GM21515 (cell line): Measurements from ENCODE around the gene SCYGR8.
"Not testable (repeated sequence)": the region's sequence is repeated elsewhere in the genome, so short reads cannot be mapped to it uniquely, and the experiment has no call there.

Source experiments
- ATAC-seq: cut with Tn5 transposase; IDR thresholded peaks from one replicate; pipeline ENCODE4 v1.9.1; 2021; ENCODE audit not compliant: unreplicated experiment

SCYGR8 gene

GRCh38 chr2:227745594-227745993 lies at the start of gene SCYGR8:
Gene SCYGR8, plus strand, starts transcription at chr2:227745894. Its CDS starts 0 bp downstream, at chr2:227745894.
- no peak for ATAC-seq

- no peak for ATAC-seq
These were observed 48.6 kb upstream of the SCYGR8 start for GRCh38 chr2:227696990-227697679.

- no peak for ATAC-seq
These were observed 44.1 kb upstream of the SCYGR8 start for GRCh38 chr2:227701556-227701955.

- no peak for ATAC-seq
These were observed 42.4 kb upstream of the SCYGR8 start for GRCh38 chr2:227703280-227703732.

GRCh38 chr2:227703961-227704360 lies 41.7 kb upstream of the SCYGR8 start:
- ATAC-seq = no peak

GRCh38 chr2:227706859-227707258 lies 38.8 kb upstream of the SCYGR8 start:
- ATAC-seq = no peak

GRCh38 chr2:227707390-227707789 lies 38.3 kb upstream of the SCYGR8 start:
- ATAC-seq = no peak

- no peak for ATAC-seq
These were observed 34.7 kb upstream of the SCYGR8 start for GRCh38 chr2:227710986-227711385.

- no peak for ATAC-seq
These were observed 32.4 kb upstream of the SCYGR8 start for GRCh38 chr2:227713291-227713690.

GRCh38 chr2:227716501-227716900 lies 29.2 kb upstream of the SCYGR8 start:
- no peak for ATAC-seq

- ATAC-seq = no peak
These were observed 27.8 kb upstream of the SCYGR8 start, which contains the start of gene SLC19A3 for GRCh38 chr2:227717687-227718567. Gene SLC19A3, minus strand, starts transcription at chr2:227718028. Its CDS starts 15,710 bp downstream, at chr2:227702318.

GRCh38 chr2:227719641-227720040 lies 26.1 kb upstream of the SCYGR8 start:
- ATAC-seq = no peak

GRCh38 chr2:227720680-227721079 lies 25.0 kb upstream of the SCYGR8 start:
- no peak for ATAC-seq

- not testable (repeated sequence) for ATAC-seq
These were observed 22.9 kb upstream of the SCYGR8 start for GRCh38 chr2:227722821-227723220.

GRCh38 chr2:227724394-227725039 lies 21.2 kb upstream of the SCYGR8 start, which contains the start of gene SCYGR6:
Gene SCYGR6, minus strand, starts transcription at chr2:227724757. Its CDS starts 0 bp downstream, at chr2:227724757.
- no peak for ATAC-seq

- no peak for ATAC-seq
These were observed 17.7 kb upstream of the SCYGR8 start, which contains the start of gene SCYGR7 for GRCh38 chr2:227728035-227728434. Gene SCYGR7, plus strand, starts transcription at chr2:227728335. Its CDS starts 0 bp downstream, at chr2:227728335.

- no peak for ATAC-seq
These were observed 6.3 kb upstream of the SCYGR8 start for GRCh38 chr2:227739351-227739750.

- ATAC-seq = not testable (repeated sequence)
These were observed 5.0 kb upstream of the SCYGR8 start for GRCh38 chr2:227740705-227741104.

GRCh38 chr2:227748079-227748478 lies 2.4 kb downstream of the SCYGR8 start:
- ATAC-seq = no peak

GRCh38 chr2:227756261-227756660 lies 10.6 kb downstream of the SCYGR8 start:
- not testable (repeated sequence) for ATAC-seq
